ENCODE results near the gene PSTPIP1.
A peak's percentile ranks its signal among the peaks of the same experiment; 100 is the strongest.

The PSTPIP1 gene

GRCh38 chr15:77075528-77075927, 80.6 kb downstream of the PSTPIP1 start:
- DNase-seq: no peak

GRCh38 chr15:77076323-77076915, 81.5 kb downstream of the PSTPIP1 start:
- no peak for DNase-seq

- no peak for DNase-seq
Observed at GRCh38 chr15:77081971-77082370, 87.0 kb downstream of the PSTPIP1 start.

- peak; percentile 74 for DNase-seq
Observed at GRCh38 chr15:77083381-77084160, 88.6 kb downstream of the PSTPIP1 start.

GRCh38 chr15:77084436-77084835, 89.5 kb downstream of the PSTPIP1 start:
- no peak for DNase-seq

- no peak for DNase-seq
Observed at GRCh38 chr15:77085297-77085696, 90.4 kb downstream of the PSTPIP1 start.

Data from NCI-H1105 treated with DMSO at 0.1 percent for 48 hours (cell line).